ENCODE measurements around the gene TBRG1. TPM values are rescaled to one million over a fixed set of nuclear protein-coding genes. Genes with fewer than 3 reads are reported as not detected.

The TBRG1 gene
- total RNA-seq, 1 donor from 2014 or later: 37.4 TPM

DNA sequence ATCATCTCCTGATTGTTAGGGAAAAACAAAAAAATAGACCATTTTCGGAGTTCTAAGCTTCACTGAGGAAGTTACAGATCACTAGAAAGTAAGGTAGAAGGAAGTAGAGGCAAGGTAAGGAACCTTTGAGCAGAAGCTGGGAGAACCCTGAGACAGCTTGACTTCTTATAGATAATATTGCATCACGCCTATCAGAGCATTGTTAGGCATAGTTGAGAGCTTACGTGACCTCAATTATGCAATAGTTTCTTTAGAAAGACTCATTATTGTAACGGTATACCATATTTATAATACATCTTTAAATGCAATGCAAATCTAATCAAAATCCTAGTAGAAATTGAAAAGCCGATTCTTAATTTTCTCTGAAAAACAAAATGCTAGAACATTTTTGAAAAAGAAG lies 4.9 kb downstream of the TBRG1 start:
- no peak for DNase-seq (ENCODE audit: low spot score)
- H3K4me1 Mint-ChIP-seq (ENCODE audit: low read depth): peaks cover 28% of the 10 kb centered on the region
- intact Hi-C loops (cut with micrococcal nuclease): no loop called here
- no peak overlapping the region for H3K27ac Mint-ChIP-seq
- no peaks in the 10 kb centered on the region for H3K27me3 Mint-ChIP-seq (ENCODE audit: low read depth)
- no peak overlapping the region for H3K4me3 Mint-ChIP-seq (ENCODE audit: low read depth)
- peaks cover 66% of the 10 kb centered on the region for H3K36me3 Mint-ChIP-seq (ENCODE audit: low read depth)
- no peaks in the 10 kb centered on the region for H3K9me3 Mint-ChIP-seq

GRCh38 chr11:124629961-124630360 lies 7.3 kb downstream of the TBRG1 start:
- Mint-ChIP-seq H3K27ac (no peak overlapping the region), H3K4me3 (ENCODE audit: low read depth) (no peak overlapping the region), H3K36me3 (ENCODE audit: low read depth) (peaks cover 76% of the 10 kb centered on the region), H3K27me3 (ENCODE audit: low read depth) (no peaks in the 10 kb centered on the region), H3K4me1 (ENCODE audit: low read depth) (peaks cover 17% of the 10 kb centered on the region), H3K9me3 (no peaks in the 10 kb centered on the region)
- DNase-seq (ENCODE audit: low spot score): no peak
- intact Hi-C loops (cut with micrococcal nuclease): no loop called here

DNA sequence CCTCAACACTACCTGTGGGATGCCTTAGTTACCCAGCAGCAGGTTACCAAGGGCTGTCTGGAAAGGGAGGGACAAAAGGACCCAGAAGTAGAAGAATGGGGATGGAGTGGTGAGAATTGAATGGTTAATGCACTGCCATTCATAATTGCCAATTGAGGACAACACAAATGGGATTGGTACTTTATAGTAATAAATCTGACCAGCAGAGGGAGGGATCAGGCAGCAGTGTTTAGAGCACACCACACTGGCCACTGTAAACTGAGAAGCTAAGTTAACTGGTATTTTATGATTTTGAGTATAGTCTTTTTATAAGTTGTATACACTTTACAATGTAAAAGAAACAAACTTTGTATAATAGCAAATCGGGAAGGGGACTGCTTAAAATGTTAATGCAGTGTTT lies 10.7 kb downstream of the TBRG1 start:
- H3K27me3 Mint-ChIP-seq (ENCODE audit: low read depth): no peaks in the 10 kb centered on the region

DNA sequence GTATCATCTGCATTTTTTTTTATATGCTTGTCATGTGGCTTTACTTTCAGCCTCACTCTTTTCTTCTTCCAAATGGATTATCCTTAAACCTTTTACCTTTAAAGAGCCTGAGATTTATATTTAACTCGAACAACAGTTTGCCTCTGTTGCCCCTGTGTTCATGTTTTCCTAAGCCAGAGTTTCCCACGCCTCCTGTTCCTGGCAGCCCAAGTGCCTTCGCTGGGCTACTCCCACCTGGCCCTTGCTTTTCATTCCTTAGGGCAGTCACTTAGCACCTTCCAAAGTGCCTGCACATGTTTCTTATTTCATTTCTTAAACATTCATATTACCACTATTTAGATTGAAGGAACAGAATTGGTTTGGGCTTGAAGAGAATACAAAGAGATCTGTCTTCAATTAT lies 13.3 kb downstream of the TBRG1 start:
- DNase-seq (ENCODE audit: low spot score): no peak
- Mint-ChIP-seq H3K36me3 (ENCODE audit: low read depth) (peaks cover 61% of the 10 kb centered on the region), H3K4me3 (ENCODE audit: low read depth) (no peak overlapping the region), H3K27me3 (ENCODE audit: low read depth) (no peaks in the 10 kb centered on the region), H3K4me1 (ENCODE audit: low read depth) (no peaks in the 10 kb centered on the region), H3K9me3 (no peaks in the 10 kb centered on the region), H3K27ac (no peak overlapping the region)
- intact Hi-C loops (cut with micrococcal nuclease): no loop called here

More for the DNA sequence above, 10.7 kb downstream of the TBRG1 start:
- Mint-ChIP-seq H3K4me3 (ENCODE audit: low read depth) (no peak overlapping the region), H3K36me3 (ENCODE audit: low read depth) (peaks cover 68% of the 10 kb centered on the region), H3K27ac (no peak overlapping the region), H3K9me3 (no peaks in the 10 kb centered on the region), H3K4me1 (ENCODE audit: low read depth) (peaks cover 3% of the 10 kb centered on the region)
- no peak for DNase-seq (ENCODE audit: low spot score)
- intact Hi-C loops (cut with micrococcal nuclease): no loop called here

DNA sequence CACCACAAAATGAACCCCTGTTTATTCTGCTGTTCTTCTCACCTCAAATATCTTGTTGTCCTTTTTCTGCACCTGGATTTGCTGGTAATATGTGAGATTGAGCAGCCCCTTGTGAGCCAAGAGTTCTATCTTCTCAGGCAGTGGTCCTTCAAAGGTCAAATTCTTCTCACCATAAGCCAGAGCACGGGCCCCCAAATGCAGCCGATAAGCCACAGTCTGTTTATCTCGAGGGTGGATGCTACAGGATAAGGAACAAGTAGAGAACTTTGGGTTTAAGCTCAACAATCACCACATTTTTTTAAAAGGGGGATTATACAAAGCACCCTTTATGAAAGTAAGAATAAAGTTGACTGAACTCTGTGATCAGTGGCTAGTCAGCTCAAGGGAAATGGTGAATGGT lies 15.8 kb downstream of the TBRG1 start:
- no peak overlapping the region for H3K4me3 Mint-ChIP-seq (ENCODE audit: low read depth)
- no peaks in the 10 kb centered on the region for H3K9me3 Mint-ChIP-seq
- H3K4me1 Mint-ChIP-seq (ENCODE audit: low read depth): peaks cover 6% of the 10 kb centered on the region
- H3K27me3 Mint-ChIP-seq (ENCODE audit: low read depth): no peaks in the 10 kb centered on the region
- intact Hi-C loops (cut with micrococcal nuclease): no loop called here
- DNase-seq (ENCODE audit: low spot score): no peak
- peaks cover 36% of the 10 kb centered on the region for H3K36me3 Mint-ChIP-seq (ENCODE audit: low read depth)
- H3K27ac Mint-ChIP-seq: no peak overlapping the region

- intact Hi-C loops (cut with micrococcal nuclease): no loop called here
- peaks cover 9% of the 10 kb centered on the region for H3K4me1 Mint-ChIP-seq (ENCODE audit: low read depth)
- no peaks in the 10 kb centered on the region for H3K27me3 Mint-ChIP-seq (ENCODE audit: low read depth)
- H3K4me3 Mint-ChIP-seq (ENCODE audit: low read depth): no peak overlapping the region
- H3K27ac Mint-ChIP-seq: no peak overlapping the region
- no peak for DNase-seq (ENCODE audit: low spot score)
- H3K36me3 Mint-ChIP-seq (ENCODE audit: low read depth): peaks cover 29% of the 10 kb centered on the region
- no peaks in the 10 kb centered on the region for H3K9me3 Mint-ChIP-seq
Measured at GRCh38 chr11:124639186-124639585, 16.5 kb downstream of the TBRG1 start.

- no peak overlapping the region for H3K4me3 Mint-ChIP-seq (ENCODE audit: low read depth)
- peaks cover 26% of the 10 kb centered on the region for H3K36me3 Mint-ChIP-seq (ENCODE audit: low read depth)
- intact Hi-C loops (cut with micrococcal nuclease): no loop called here
- H3K9me3 Mint-ChIP-seq: no peaks in the 10 kb centered on the region
- DNase-seq (ENCODE audit: low spot score): no peak
- H3K27ac Mint-ChIP-seq: no peak overlapping the region
- H3K4me1 Mint-ChIP-seq (ENCODE audit: low read depth): peaks cover 12% of the 10 kb centered on the region
- H3K27me3 Mint-ChIP-seq (ENCODE audit: low read depth): no peaks in the 10 kb centered on the region
Measured at GRCh38 chr11:124640666-124641065, 18.0 kb downstream of the TBRG1 start.

DNA sequence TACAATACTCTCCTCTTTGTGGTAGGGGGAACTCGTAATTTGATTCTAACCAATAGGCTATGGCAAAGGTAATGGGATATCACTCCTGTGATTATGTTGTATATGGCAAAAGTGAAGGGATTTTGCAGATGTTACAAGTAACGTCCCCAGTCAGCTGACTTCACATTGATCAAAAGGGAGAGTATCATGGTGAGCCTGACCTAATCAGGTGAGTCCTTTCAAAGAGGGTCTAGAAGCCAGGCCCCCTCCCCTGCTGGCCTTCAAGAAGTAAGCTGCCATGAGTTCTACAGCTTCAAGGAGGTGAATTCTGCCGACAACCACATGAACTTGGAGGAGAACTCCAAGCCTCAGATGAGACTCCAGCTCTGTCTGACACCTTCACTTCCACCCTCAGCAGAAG lies 20.0 kb downstream of the TBRG1 start:
- H3K4me1 Mint-ChIP-seq (ENCODE audit: low read depth): peaks cover 12% of the 10 kb centered on the region
- no peaks in the 10 kb centered on the region for H3K27me3 Mint-ChIP-seq (ENCODE audit: low read depth)
- DNase-seq (ENCODE audit: low spot score): no peak
- no peaks in the 10 kb centered on the region for H3K9me3 Mint-ChIP-seq
- intact Hi-C loops (cut with micrococcal nuclease): no loop called here
- H3K4me3 Mint-ChIP-seq (ENCODE audit: low read depth): no peak overlapping the region
- H3K27ac Mint-ChIP-seq: no peak overlapping the region
- peaks cover 15% of the 10 kb centered on the region for H3K36me3 Mint-ChIP-seq (ENCODE audit: low read depth)

DNA sequence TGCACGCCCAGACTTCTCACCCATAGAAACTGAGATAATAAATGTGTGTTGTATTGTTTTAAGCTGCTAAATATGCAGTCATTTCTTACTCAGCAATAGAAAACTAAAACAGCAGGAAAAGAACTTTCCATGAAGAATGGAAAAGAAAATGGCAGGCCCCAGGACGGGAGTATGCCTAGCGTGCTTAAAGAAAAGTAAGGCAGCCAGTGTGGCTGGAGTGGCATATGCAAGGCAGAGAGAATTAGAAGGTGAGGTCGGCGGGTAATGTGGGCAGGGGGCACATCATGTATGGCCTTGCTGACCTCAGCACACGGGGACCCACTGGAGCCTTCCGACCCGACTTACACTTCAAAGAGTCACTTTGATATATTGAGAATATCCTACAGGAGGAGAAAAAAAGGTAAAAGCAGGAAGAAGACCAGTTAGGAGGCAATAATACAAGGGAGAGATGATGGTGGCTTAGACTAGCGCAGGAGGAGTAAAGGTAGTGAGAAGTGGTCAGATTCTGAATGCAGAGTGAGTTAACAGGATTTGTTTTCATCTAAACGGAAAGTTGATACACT lies 20.5 kb downstream of the TBRG1 start:
- intact Hi-C loops (cut with micrococcal nuclease): no loop called here
- no peak overlapping the region for H3K4me3 Mint-ChIP-seq (ENCODE audit: low read depth)
- H3K36me3 Mint-ChIP-seq (ENCODE audit: low read depth): peaks cover 11% of the 10 kb centered on the region
- no peak for DNase-seq (ENCODE audit: low spot score)
- no peaks in the 10 kb centered on the region for H3K9me3 Mint-ChIP-seq
- no peaks in the 10 kb centered on the region for H3K27me3 Mint-ChIP-seq (ENCODE audit: low read depth)
- H3K4me1 Mint-ChIP-seq (ENCODE audit: low read depth): peaks cover 12% of the 10 kb centered on the region
- H3K27ac Mint-ChIP-seq: no peak overlapping the region

DNA sequence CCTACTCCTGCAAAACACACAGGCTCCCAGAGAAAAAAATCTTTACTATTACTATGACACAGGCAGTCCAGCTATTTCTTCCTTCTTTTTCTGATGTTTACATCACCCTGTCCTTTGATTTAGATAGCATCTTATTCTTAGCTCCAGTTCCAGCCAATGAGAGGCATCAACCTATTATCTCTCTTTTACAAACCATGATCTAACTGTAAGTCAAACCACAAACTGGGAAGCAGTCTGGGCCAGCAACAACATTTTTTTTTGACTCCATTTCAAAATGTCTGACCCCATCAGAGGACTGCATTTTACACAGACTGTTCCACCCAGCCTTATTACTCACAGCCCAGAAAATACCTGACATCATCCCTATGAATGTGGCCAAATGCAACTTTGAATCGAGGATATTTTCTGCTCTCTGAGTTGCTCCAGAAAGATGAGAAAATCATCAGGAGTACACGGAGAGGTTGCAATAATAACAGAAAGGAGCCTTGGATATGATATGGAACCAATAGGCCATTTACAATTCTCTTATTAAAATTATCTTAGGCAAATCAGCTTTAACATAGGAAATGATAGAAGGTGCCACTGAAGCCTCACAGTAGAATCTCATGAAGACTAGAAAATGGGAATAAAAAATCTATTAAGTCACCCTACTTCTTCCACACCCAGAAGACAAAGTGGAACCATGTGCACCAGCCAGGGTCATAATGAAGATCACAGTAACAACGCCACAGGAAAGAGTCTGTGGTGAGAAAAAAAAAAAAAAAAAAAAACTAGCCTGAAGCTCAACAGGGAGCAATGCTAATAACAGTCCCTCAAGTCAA lies 21.2 kb downstream of the TBRG1 start:
- intact Hi-C loops (cut with micrococcal nuclease): loop anchor here (1.0 kb wide), 2 partner anchors 119 to 193 kb away; no protein-coding TSS in a partner anchor
- Mint-ChIP-seq H3K9me3 (no peaks in the 10 kb centered on the region), H3K27me3 (ENCODE audit: low read depth) (no peaks in the 10 kb centered on the region), H3K27ac (no peak overlapping the region), H3K4me1 (ENCODE audit: low read depth) (peaks cover 12% of the 10 kb centered on the region), H3K4me3 (ENCODE audit: low read depth) (no peak overlapping the region), H3K36me3 (ENCODE audit: low read depth) (peaks cover 5% of the 10 kb centered on the region)
- no peak for DNase-seq (ENCODE audit: low spot score)

GRCh38 chr11:124644426-124645280 lies 22.0 kb downstream of the TBRG1 start:
- H3K4me1 Mint-ChIP-seq (ENCODE audit: low read depth): peaks cover 12% of the 10 kb centered on the region
- DNase-seq (ENCODE audit: low spot score): no peak
- H3K4me3 Mint-ChIP-seq (ENCODE audit: low read depth): no peak overlapping the region
- H3K9me3 Mint-ChIP-seq: no peaks in the 10 kb centered on the region
- no peak overlapping the region for H3K27ac Mint-ChIP-seq
- intact Hi-C loops (cut with micrococcal nuclease): loop anchor here (1.0 kb wide), 2 partner anchors 119 to 193 kb away; no protein-coding TSS in a partner anchor
- peaks cover 5% of the 10 kb centered on the region for H3K36me3 Mint-ChIP-seq (ENCODE audit: low read depth)
- H3K27me3 Mint-ChIP-seq (ENCODE audit: low read depth): no peaks in the 10 kb centered on the region

DNA sequence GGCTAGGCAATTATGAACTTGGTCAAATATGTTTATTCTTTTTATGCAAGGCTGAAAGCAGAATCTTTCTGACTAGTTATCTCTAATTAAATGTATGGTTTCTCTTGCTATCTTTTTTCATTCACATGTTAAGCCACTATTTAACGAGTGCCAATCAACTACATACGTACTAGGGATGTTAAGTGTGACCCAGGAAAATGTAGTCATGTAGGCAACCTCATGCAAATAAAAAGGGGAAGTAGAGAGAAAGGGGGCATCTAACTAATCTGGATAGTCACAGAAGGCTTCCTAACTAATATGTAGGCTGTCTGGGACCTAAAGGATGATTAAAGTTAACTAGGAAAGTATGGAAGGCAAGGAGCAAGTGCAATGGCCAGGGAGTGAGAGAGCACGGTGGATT lies 23.5 kb downstream of the TBRG1 start:
- Mint-ChIP-seq H3K27me3 (ENCODE audit: low read depth) (no peaks in the 10 kb centered on the region), H3K4me3 (ENCODE audit: low read depth) (no peak overlapping the region), H3K36me3 (ENCODE audit: low read depth) (no peaks in the 10 kb centered on the region), H3K4me1 (ENCODE audit: low read depth) (peaks cover 12% of the 10 kb centered on the region), H3K27ac (no peak overlapping the region), H3K9me3 (no peaks in the 10 kb centered on the region)
- DNase-seq (ENCODE audit: low spot score): no peak
- intact Hi-C loops (cut with micrococcal nuclease): no loop called here

GRCh38 chr11:124648610-124649009 lies 25.9 kb downstream of the TBRG1 start:
- DNase-seq (ENCODE audit: low spot score): no peak
- no peaks in the 10 kb centered on the region for H3K9me3 Mint-ChIP-seq
- no peaks in the 10 kb centered on the region for H3K36me3 Mint-ChIP-seq (ENCODE audit: low read depth)
- H3K4me3 Mint-ChIP-seq (ENCODE audit: low read depth): no peak overlapping the region
- H3K27ac Mint-ChIP-seq: no peak overlapping the region
- intact Hi-C loops (cut with micrococcal nuclease): no loop called here
- peaks cover 6% of the 10 kb centered on the region for H3K4me1 Mint-ChIP-seq (ENCODE audit: low read depth)
- H3K27me3 Mint-ChIP-seq (ENCODE audit: low read depth): no peaks in the 10 kb centered on the region

Measured in activated T-helper 2 cell treated with anti-CD3 and anti-CD28 coated beads, Interferon-gamma antibody, Interleukin-2, Interleukin-4, amounts not matched to agents 10 μg/mL and 5 μg/mL and 100 μg/mL, durations not matched to agents 14 hours and 24 hours and 36 hours (primary cell).